Activated T-cell treated with anti-CD3 and anti-CD28 coated beads, Interleukin-2, amount 50 U/mL, for 4 hours (primary cell): ENCODE measurements around the gene MARS1. TPM values are rescaled to one million over a fixed set of nuclear protein-coding genes. Genes with fewer than 3 reads are reported as not detected.
A peak's percentile ranks its signal among the peaks of the same experiment; 100 is the strongest.

Source experiments
- ATAC-seq, 2 donors: fragments of 200-7000 bp; cut with Tn5 transposase; one replicate each; pipeline ENCODE4 v1.10.0; 2021
- DNase-seq: peaks from one replicate; pipeline ENCODE4 v3.0.0-alpha.2; 2020
- H3K27me3 Mint-ChIP-seq: one replicate; pipeline ENCODE4 v1.8.0; 2021; ENCODE audit warnings: low read depth, mixed read lengths
- H3K36me3 Mint-ChIP-seq: one replicate; pipeline ENCODE4 v1.8.0; 2022; ENCODE audit warnings: mixed read lengths; ENCODE audit not compliant: insufficient read depth
- H3K4me1 Mint-ChIP-seq: one replicate; pipeline ENCODE4 v1.8.0; 2021; ENCODE audit warnings: low read depth, mixed read lengths
- H3K4me3 Mint-ChIP-seq: one replicate; pipeline ENCODE4 v1.8.0; 2021; ENCODE audit warnings: mild to moderate bottlenecking, moderate library complexity, mixed read lengths
- H3K9me3 Mint-ChIP-seq: one replicate; pipeline ENCODE4 v1.8.0; 2021; ENCODE audit warnings: mixed read lengths
- total RNA-seq, 3 donors: library from RNA; stranded (reverse); gene quantifications; one replicate each; pipeline ENCODE4 v1.2.1, GENCODE V29; 2021

Gene MARS1
- total RNA-seq, 3 donors from 2014 or later, result 505 to 565 (median 534) TPM

GRCh38 chr12:57473886-57474285 lies 14.0 kb upstream of the MARS1 start:
- ATAC-seq (no peak), DNase-seq (no peak)
- Mint-ChIP-seq H3K27me3 (no peaks in the 10 kb centered on the region), H3K4me3 (peak overlapping the region; percentile 59), H3K4me1 (peaks cover 59% of the 10 kb centered on the region), H3K9me3 (no peaks in the 10 kb centered on the region), H3K36me3 (peaks cover 20% of the 10 kb centered on the region)

GRCh38 chr12:57474430-57474829 lies 13.4 kb upstream of the MARS1 start:
- Mint-ChIP-seq H3K4me1 (peaks cover 65% of the 10 kb centered on the region), H3K4me3 (peak overlapping the region; percentile 59), H3K36me3 (peaks cover 17% of the 10 kb centered on the region), H3K9me3 (no peaks in the 10 kb centered on the region), H3K27me3 (no peaks in the 10 kb centered on the region)
- DNase-seq (no peak), ATAC-seq (no peak)

GRCh38 chr12:57474862-57475261 lies 13.0 kb upstream of the MARS1 start:
- no peaks in the 10 kb centered on the region for H3K27me3 Mint-ChIP-seq
- H3K9me3 Mint-ChIP-seq, result no peaks in the 10 kb centered on the region
- peaks cover 17% of the 10 kb centered on the region for H3K36me3 Mint-ChIP-seq
- no peak for DNase-seq
- no peak for ATAC-seq
- peaks cover 69% of the 10 kb centered on the region for H3K4me1 Mint-ChIP-seq
- peak overlapping the region; percentile 59 for H3K4me3 Mint-ChIP-seq

- Mint-ChIP-seq H3K4me1 (peaks cover 75% of the 10 kb centered on the region), H3K27me3 (no peaks in the 10 kb centered on the region), H3K4me3 (peak overlapping the region; percentile 91), H3K36me3 (peaks cover 17% of the 10 kb centered on the region), H3K9me3 (no peaks in the 10 kb centered on the region)
- ATAC-seq (peak; percentile 0 to 1), DNase-seq (no peak)
Observed at GRCh38 chr12:57475271-57476161, 12.4 kb upstream of the MARS1 start.

- H3K27me3 Mint-ChIP-seq, result no peaks in the 10 kb centered on the region
- H3K4me3 Mint-ChIP-seq, result peak overlapping the region; percentile 91
- peak; percentile 67 for DNase-seq
- peaks cover 17% of the 10 kb centered on the region for H3K36me3 Mint-ChIP-seq
- no peaks in the 10 kb centered on the region for H3K9me3 Mint-ChIP-seq
- peak; percentile 49 to 55 for ATAC-seq
- peaks cover 84% of the 10 kb centered on the region for H3K4me1 Mint-ChIP-seq
Observed at GRCh38 chr12:57476162-57476992, 11.5 kb upstream of the MARS1 start.

- Mint-ChIP-seq H3K36me3 (peaks cover 14% of the 10 kb centered on the region), H3K9me3 (no peaks in the 10 kb centered on the region), H3K4me3 (peak overlapping the region; percentile 91), H3K4me1 (peaks cover 87% of the 10 kb centered on the region), H3K27me3 (no peaks in the 10 kb centered on the region)
- DNase-seq, result no peak
- no peak for ATAC-seq
Observed at GRCh38 chr12:57476993-57477709, 10.7 kb upstream of the MARS1 start.

GRCh38 chr12:57477710-57478681 lies 9.9 kb upstream of the MARS1 start:
- H3K27me3 Mint-ChIP-seq, result no peaks in the 10 kb centered on the region
- H3K4me3 Mint-ChIP-seq, result peak overlapping the region; percentile 91
- ATAC-seq (peak; percentile 42 to 46), DNase-seq (peak; percentile 50)
- H3K36me3 Mint-ChIP-seq, result peaks cover 14% of the 10 kb centered on the region
- H3K9me3 Mint-ChIP-seq, result no peaks in the 10 kb centered on the region
- H3K4me1 Mint-ChIP-seq, result peaks cover 81% of the 10 kb centered on the region

- Mint-ChIP-seq H3K36me3 (peaks cover 12% of the 10 kb centered on the region), H3K4me1 (peaks cover 80% of the 10 kb centered on the region), H3K27me3 (no peaks in the 10 kb centered on the region), H3K9me3 (no peaks in the 10 kb centered on the region), H3K4me3 (peak overlapping the region; percentile 91)
- DNase-seq (no peak), ATAC-seq (no peak)
Observed at GRCh38 chr12:57479043-57479375, 8.9 kb upstream of the MARS1 start.

- peak within 1 kb of the TSS; percentile 91 for H3K4me3 Mint-ChIP-seq
- no peaks in the 10 kb centered on the region for H3K27me3 Mint-ChIP-seq
- peaks cover 75% of the 10 kb centered on the region for H3K4me1 Mint-ChIP-seq
- ATAC-seq (peak; percentile 59 to 64), DNase-seq (peak; percentile 52)
- H3K36me3 Mint-ChIP-seq, result peaks cover 7% of the 10 kb centered on the region
- no peaks in the 10 kb centered on the region for H3K9me3 Mint-ChIP-seq
Observed at GRCh38 chr12:57479376-57480115, 8.3 kb upstream of the MARS1 start, which contains the start of gene ARHGAP9. ARHGAP9 (minus strand) TSS chr12:57479866; CDS start chr12:57479406, 460 bp downstream.

- H3K9me3 Mint-ChIP-seq, result no peaks in the 10 kb centered on the region
- H3K4me1 Mint-ChIP-seq, result peaks cover 59% of the 10 kb centered on the region
- DNase-seq (no peak), ATAC-seq (no peak)
- no peak overlapping the region for H3K4me3 Mint-ChIP-seq
- H3K36me3 Mint-ChIP-seq, result peaks cover 5% of the 10 kb centered on the region
- H3K27me3 Mint-ChIP-seq, result no peaks in the 10 kb centered on the region
Observed at GRCh38 chr12:57481671-57482070, 6.2 kb upstream of the MARS1 start.

GRCh38 chr12:57483466-57483865 lies 4.4 kb upstream of the MARS1 start:
- DNase-seq, result no peak
- H3K36me3 Mint-ChIP-seq, result peaks cover 6% of the 10 kb centered on the region
- peaks cover 48% of the 10 kb centered on the region for H3K4me1 Mint-ChIP-seq
- H3K4me3 Mint-ChIP-seq, result no peak overlapping the region
- no peak for ATAC-seq
- no peaks in the 10 kb centered on the region for H3K27me3 Mint-ChIP-seq
- H3K9me3 Mint-ChIP-seq, result no peaks in the 10 kb centered on the region

- Mint-ChIP-seq H3K4me3 (no peak overlapping the region), H3K36me3 (peaks cover 22% of the 10 kb centered on the region), H3K4me1 (peaks cover 41% of the 10 kb centered on the region), H3K9me3 (no peaks in the 10 kb centered on the region), H3K27me3 (no peaks in the 10 kb centered on the region)
- ATAC-seq (no peak), DNase-seq (no peak)
Observed at GRCh38 chr12:57485695-57486094, 2.2 kb upstream of the MARS1 start.
